HG03135 (cell line): ENCODE measurements around the gene TNFRSF25.
"Not testable (repeated sequence)": the region's sequence is repeated elsewhere in the genome, so short reads cannot be mapped to it uniquely, and the experiment has no call there.

Experiments used
- ATAC-seq: cut with Tn5 transposase; IDR thresholded peaks from one replicate; pipeline ENCODE4 v1.9.1; 2021; ENCODE audit warnings: mild to moderate bottlenecking, moderate library complexity; ENCODE audit not compliant: unreplicated experiment

The TNFRSF25 gene

DNA sequence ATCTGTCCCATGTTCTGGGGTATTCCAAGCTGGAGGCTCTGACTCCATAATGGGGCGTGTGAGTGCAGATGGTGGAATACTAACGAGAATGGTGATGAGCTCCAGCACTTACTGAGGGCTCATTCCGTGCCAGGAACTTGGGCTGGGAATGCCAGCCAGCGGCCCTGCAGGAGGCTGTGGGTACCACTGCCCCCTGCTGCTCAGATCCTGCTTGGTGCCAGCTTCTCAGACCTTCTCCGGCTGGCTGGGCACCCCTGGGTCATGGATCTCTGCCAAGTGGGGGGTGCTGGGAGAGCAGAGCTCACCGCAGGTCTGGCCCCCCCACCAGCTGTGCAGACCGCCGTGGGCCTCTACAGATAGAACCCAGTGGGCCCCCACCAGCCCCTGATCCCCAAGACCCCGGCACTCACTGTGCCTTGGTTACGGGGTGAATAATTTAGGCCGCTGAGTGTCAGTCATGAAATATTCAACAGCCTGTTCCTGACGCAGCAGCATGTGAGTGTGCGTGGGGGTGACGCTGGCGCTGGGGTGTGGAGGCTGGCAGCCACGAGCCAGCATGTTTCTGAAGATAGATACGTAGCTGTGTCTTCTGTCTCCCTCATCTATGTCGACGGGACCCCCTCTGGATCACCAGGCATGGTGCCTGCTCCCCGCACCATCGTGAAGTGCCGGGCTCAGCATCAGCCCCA, 28.8 kb downstream of the TNFRSF25 start:
- not testable (repeated sequence) for ATAC-seq

DNA sequence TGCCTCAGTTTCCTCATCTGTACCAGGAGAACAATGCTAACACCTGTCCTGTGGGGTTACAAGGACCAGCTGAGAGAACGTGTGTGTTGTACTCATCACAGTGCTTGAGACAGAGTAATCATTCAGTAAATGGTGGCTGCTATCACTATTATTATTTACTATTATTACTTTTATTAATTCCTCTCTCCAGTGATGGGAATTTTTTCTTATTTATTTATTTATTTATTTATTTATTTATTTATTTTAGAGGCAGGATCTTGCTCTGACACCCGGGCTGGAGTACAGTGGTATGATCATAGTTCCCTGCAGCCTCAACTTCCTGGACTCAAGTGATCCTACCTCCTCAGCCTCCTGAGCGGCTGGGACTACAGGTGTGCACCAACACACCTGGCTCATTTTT, 29.7 kb downstream of the TNFRSF25 start:
- ATAC-seq: not testable (repeated sequence)

DNA sequence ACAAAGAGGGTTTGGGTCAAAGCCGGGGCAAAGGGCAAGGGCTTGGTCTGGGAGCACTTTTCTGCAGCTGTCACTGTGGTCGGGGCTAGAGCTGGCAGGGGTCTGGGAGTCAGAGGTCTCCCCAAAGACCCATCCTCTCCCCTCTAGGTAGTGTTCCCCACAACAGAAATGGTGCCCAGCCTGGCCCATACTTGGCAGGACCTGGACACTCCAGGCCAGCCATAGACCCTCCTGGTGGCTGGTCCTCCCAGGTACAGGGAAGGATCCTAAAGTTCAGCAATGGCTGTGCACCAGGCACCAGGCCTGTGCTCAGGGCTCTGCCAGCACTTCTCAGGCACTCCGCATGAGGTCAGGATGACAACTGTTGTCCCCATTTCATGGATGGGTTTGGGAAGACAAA, 30.4 kb downstream of the TNFRSF25 start:
- ATAC-seq: no peak

DNA sequence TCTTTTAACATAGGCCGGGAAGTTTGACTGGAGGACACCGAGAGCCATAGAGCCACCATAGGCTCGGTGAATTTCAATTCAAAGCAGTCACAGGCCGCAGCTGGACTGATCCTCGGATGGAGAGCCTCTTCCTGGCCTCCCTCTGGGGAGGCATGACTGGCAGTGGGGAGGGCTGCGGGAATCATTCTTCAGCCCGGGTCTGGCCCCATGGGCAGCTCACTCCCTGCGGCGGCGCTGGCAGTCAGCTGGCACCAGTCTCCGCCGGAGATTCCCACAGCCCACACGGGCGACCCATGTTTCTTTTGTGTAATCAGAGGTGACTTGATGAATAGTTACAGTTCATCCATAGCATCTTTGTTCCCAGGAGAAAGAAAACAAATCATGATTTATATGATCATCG, 30.8 kb downstream of the TNFRSF25 start:
- ATAC-seq: no peak

DNA sequence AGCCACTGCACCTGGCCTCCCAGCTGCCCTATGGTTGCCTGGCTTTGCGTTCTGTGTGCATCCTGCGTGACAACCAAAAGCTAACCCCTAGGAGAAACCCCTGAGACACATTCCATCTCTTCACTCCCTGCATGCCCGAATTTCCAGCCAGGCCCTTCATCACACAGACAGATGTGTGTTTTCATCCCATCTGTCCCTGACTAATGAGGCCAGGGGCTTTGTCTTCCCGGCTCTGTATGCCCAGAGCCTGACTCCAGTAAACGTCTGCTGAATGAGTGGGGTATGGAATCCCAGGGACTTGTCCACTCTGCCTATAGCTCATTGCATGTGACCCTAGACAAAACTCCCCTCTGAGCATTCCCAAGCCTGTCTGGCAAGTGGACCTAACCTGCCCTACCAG, 31.8 kb downstream of the TNFRSF25 start:
- no peak for ATAC-seq

DNA sequence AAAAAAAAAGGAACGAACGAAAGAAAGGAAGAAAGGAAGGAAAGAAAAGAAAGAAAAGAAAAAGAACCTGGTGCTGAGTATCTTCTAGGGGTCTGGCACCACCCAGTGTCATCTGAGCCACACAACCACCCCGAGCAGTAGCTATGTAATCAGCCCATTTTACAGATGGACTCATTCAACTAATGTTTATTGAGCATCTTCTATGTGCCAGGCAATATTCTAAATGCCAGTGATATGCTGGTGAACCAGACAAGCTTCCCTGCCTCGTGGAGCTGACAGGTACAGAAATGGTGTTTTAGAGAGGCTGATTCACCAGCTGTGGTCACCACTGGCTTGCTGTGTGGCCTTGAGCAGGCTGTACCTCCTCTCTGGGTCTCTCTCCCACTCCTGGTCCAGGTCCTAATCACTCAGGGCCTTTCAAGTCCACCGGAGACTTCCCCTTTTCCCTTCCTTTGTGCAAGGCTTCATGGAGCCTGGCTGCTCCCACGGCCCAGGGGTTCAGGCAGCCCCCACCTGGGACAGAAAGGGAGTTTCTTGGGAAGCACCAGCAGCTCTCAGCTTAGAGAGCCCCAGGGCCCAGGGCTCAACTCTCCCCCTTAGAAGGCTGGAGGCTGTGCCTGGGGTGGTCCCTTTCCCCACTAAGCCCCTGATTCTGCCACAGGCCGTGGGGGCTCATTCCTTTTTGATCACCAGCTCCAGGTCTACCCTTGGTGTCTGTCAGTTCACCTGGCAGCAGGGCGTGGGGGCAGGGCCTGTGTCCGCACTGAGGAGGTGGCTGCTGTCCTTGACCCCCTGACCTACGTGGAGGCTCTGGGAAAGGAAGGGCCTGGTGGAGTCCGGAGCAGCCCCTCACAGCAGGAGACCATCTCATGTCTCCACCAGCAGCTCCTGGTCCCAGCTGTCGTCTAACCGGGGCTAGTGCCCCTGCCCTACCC, 34.1 kb downstream of the TNFRSF25 start:
- ATAC-seq: not testable (repeated sequence)

DNA sequence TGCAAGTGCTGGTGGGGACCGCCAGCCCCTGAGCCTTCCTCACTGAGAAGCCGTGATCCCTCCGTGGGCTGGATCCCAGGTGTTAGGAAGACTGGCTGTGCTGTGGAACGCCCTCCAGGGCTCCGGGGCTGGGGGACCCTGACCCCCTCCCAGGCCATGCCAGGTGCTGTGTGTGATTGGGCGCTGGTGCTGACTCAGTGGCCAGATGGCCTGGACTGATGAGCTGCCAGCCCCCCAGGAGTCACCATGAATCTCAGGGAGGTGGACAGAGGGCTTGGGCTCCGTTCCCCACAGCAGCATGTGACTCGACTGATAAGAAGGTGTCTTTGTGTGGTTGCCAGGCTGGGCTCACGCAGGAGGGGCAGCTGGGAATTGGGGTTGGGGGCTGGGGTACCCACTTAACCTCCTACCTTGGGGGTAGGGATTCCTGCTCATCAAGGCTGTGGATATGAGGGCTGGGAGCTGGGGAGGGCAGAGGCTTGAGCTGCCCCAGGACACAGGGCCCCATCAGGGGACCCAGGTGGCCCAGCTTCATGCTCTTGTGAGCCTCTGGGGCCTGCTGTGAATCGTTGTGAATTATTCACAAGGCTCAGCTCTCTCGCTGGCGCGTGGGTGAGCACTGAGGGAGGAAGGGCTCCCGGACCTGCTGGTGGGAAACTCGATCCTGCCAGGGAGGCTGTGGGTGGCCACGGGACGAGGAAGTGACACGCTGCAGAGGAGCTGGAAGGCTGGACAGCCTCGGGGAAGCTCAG, 36.1 kb downstream of the TNFRSF25 start:
- ATAC-seq: not testable (repeated sequence)

DNA sequence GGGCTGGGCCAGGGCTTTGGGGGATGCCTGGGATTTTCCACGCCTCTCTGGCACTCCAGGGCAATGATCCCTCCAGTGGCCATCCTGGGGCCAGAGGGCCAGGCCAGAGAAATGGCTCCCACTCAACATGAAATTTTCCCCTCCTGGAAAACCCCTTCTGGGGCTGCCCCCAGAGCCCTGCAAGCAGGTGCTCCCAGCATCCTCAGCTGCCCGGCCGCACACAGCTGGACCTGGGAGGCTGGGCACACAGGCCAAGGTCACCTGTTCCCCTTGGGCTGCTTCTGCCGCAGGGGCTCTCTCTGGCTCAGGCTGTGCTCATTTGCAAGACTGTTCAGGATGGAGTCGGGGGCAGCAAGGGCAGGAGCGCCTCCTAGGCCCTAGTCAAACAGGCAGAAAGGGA, 37.5 kb downstream of the TNFRSF25 start:
- not testable (repeated sequence) for ATAC-seq

DNA sequence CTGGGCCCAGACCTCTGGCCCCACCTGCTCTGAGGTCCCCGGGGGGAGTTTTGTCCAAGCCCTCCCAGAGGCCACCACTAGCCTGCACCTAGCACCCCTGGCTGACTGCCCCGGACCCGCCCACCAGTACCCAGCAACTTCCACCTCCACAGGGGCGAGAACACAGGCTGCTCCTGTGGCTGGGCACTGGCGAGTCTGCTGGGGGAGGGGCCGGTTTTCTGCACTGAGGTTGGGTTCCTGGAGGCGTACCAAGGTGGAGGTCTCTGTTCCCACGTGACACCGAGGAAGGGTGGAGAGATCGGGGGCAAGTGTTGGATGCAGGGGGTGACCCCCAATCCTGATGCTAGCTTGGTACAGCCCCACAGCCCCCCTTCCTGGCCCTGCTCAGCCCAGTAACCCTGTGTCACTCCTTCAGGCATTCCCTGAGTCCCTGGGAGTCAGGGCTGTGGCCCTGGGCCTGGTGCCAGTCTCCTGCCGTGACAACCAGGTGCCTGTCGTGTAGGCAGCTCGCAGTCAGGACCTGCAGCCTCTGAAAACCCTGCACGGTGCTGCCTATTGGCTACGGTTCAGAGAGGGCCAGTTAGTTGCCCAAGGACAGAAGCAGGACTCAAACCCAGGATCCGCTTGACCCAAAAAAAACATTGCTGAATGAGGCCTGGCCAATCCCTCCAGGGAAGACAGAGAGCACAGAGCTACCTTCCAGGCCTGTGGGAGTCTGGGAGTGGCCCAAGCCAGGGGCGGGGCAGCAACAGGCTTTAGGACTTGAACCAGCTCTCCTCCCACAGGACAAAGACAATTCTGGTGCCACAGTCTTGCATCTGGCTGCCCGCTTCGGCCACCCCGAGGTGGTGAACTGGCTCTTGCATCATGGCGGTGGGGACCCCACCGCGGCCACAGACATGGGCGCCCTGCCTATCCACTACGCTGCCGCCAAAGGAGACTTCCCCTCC, 38.3 kb downstream of the TNFRSF25 start:
- no peak for ATAC-seq

DNA sequence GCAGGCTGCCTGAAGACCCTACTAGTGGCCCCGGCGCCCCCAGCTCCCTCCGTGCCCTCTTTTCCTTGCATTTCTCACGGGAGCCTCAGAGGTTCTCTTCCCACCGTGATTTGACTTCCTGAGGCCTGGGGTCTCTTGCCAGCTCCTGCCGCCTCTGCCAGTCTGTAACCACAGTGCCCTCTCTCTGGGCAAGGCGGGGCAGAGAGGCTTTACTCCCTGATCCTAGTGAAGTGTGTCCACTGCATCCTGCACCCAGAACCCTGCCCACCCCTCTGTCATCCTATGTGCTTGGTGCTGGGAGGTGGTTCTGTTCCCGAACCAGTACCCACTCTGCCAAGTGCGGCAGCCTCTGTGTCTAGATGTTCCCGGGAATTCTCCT, 39.0 kb downstream of the TNFRSF25 start:
- ATAC-seq: no peak

DNA sequence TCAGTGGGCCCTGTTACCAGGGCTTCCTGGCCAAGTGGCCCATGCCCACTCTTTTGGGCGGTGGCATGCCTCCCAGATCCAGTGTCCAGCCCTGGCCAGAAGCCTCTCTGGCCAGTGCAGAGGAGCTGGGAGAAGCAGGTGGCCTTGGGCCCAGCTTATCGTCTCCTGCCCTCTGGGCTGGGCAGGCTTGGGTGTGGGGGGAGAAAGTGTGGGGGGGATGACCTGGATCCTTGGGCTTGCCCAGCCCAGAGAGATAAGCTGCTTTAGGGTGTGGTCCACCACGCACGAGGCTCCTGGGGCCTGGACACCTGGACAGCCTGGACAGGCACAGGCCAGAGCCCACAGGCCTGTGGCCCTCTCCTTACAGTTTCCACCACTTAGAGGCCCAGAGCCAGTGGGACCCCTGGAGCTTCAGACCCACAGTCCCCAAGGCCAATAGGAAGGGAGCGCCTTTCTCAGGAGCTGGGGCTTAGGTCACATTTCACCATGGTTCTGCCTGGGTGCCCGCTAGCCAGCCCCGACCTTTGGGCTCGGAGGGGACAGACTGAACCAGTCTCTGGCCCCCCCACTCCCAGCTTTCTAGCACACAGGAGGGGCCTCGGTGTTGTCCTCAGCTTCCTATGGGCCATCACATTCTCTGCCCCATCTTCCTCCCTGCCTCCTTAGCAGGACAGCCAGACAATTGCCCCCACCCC, 39.5 kb downstream of the TNFRSF25 start:
- no peak for ATAC-seq

DNA sequence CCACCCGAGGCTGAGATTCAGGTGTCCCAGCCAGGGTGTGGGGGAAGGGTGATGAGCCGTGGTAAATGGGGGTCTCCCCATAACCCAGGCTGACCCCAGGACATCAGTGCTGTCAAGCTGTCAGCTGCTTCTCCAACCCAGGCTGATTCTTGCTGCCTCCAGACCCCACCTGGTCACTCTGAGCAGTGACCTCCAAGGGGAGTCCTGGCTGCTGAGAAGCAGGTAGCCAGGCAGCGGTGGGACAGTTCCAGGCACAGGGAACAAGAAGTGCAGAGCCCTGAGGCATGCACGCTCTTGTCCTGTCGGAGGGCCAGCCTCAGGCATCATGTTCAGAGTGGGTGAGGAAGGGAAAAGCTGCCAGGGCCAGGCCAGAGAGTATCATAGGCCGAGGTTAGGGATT, 40.3 kb downstream of the TNFRSF25 start:
- ATAC-seq: no peak

DNA sequence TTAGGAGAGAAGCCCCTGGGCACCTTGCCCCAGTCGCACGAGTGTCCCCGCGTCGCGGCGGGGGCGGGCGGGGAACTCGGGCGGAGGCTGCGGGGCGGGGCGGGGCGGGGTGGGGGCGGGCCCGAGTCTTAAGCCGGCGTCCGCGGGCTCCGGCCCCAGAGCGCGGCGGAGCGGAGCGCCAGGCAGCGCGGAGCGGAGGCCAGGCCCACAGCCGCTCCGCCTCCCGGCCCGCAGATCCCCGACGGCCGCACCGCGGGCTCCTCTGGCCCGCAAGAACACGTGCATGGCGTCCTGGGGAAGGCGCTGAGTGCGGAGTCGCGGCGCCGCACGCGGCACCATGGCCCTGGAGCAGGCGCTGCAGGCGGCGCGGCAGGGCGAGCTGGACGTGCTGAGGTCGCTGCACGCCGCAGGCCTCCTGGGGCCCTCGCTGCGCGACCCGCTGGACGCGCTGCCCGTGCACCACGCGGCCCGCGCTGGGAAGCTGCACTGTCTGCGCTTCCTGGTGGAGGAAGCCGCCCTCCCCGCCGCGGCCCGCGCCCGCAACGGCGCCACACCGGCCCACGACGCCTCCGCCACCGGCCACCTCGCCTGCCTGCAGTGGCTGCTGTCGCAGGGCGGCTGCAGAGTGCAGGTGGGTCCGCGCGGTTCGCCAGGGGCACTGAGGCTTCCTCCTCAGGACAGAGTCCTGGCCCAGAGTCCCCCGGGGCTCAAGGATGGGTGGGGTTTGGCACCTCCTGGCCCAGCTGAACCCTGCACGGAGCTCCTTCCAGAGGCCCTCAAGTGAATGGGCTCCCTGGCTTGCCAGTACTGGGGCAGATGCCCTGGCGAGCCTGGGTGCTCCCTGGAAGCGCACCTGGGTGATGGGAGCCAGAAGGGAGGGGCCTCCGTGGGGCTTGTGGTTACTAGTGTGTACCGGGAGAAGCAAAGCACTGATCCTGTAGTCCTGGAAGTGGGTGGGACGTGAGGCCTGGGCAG, 41.1 kb downstream of the TNFRSF25 start, which contains the start of gene ESPN:
Gene ESPN (plus strand): TSS at position 158 of the 975 bp plus-strand sequence. CDS start 180 bp downstream, at position 338.
- no peak for ATAC-seq

DNA sequence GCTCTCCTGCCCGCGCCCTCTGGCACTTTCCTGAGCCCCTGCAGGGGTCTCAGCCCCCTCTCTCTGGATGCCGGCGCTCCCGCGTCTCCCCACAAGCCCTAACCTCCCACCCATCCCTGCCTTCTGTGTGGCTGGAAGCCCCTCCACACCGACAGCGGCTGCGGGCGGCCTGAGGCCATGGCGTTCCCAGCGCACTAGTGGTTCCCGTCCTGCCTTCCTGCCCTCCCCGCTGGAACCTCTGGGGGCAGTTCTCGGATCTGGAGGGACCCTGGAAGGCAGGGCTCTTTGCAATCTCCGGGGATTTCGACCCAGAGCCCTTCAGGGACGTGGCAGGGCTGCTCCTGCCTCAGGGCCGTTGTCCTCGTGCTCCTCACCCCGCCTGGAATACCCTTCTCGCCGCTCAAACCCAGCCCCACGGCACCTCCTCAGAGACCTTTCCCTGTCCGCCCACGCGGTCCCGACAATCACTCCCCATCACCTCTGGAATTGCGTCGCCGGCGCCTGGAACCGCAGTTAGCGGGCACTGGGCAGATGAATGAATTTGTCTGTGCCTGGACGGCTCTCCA, 41.9 kb downstream of the TNFRSF25 start:
- ATAC-seq: no peak

DNA sequence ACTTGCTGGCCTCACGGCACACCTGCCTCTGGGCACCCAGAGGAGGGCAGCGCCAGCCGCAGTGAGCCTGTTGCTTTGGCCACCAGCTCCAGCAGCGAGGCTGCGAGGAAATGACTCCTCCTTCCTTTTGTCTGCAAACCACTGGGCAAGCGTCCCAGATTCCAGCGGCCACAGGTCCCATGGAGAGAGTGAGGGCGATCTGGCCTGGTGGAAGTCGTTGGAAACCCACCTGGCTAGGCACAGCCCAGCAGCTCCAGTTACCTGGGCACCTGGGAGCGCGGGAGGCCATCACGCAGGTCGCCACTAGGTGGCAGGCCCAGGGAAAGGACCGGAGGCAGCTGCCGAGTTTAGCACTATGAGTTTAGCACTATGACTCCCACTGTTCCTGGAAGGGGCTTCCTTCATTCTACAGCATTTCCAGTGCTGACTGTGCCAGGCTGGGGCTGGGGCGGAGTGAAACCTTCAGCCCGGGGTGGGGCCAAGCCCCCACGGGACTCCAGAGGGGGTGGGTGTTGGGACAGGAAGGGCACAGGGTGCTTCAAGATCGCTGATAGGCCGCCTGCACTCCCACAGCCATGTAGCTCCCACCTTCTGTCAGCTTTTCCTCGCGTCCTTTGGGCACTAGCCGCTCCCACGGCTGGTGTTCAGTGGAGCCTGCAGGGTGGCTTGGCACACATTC, 42.5 kb downstream of the TNFRSF25 start:
- ATAC-seq: no peak

DNA sequence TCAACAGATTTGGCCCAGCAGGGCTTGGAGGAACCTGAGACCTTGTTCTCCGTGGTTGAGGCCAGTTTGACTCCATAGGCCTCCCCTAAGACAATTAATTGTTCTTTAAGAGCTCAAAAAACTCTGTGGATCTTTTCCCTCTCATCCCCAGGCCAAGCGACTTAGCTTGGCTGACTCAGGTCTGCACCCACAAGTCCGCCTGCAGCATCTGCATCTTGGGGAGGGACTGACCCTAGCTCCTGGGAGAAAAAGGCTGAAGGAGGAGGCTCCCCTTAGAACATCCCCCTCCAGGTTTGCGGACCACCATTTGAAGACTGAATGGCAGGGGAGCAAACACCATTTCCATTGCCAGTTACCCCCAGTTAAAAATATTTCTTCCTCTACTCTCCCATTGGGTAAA, 44.7 kb downstream of the TNFRSF25 start:
- ATAC-seq: no peak

DNA sequence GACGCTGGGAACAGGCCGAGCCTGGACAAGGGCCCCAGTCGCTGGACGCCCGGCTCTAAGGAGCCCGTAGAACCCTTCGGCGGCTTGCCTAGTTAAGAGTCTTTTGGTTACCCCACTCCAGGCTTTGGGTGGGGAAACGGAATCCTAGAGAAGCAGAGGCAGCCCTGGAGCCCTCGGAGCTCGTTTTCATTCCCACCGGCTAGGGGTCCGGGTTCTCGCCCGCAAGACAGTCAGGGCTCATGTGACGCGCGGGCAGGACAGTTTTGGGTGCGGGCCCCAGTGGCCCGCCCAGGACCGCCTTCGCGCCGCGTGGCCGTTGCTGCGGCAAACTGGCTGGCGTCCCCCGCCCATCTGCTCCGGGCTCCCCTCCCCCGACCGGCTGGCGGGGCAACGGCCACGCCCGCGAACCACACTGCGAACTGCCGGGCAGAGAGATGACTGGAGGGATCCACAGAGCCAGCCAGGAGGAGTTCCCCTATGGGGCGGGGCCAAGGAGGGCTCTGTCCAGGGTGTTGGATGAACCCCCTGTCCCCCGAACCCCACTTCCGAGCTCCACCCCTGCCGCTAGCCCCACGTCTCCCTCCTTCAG, 45.4 kb downstream of the TNFRSF25 start:
- ATAC-seq: no peak
